Stomach (tissue), 4 donors: ENCODE data around the gene CSAD.

Source experiments
- EP300 ChIP-seq: sonication (generic); formaldehyde crosslinking; IDR thresholded peaks from one replicate; pipeline ENCODE4 v1.6.1; 2017; ENCODE audit warnings: antibody characterized with exemption
- POLR2AphosphoS5 ChIP-seq, 3 donors: sonication (generic); formaldehyde crosslinking; IDR thresholded peaks; one replicate each; pipeline ENCODE4 v1.6.1; 2016; ENCODE audit warnings: antibody characterized with exemption in 3 of 3

DNA sequence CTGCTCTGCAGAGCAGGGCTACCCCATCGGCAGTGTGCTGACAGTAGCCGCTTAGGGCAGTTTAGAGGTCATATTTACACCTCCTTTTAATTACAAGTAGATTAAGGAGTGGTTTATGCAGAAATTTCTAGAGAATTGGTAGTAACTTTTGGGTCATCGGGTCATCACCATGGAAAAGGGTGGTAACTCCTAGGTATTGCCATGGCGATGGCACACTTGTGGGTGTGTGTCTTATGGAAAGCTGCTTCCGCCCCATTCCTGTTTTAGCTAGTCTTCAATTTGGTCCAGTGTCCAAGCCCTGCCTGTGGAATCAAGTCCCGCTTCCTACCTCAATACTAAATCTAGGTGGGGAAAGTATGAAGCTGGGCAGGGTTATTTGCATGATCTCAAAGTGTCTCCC is 29.7 kb downstream of the CSAD start:
- TF ChIP-seq EP300 = no peak
- no peak for TF ChIP-seq POLR2AphosphoS5 (IDR thresholded peaks at IDR 0.05)
